ENCODE measurements around the gene PRR5.
"Not testable (repeated sequence)": the region's sequence is repeated elsewhere in the genome, so short reads cannot be mapped to it uniquely, and the experiment has no call there.

Gene PRR5

GRCh38 chr22:44701824-44702478, at the start of gene PRR5:
Gene PRR5 (plus strand): TSS chr22:44702204. CDS start chr22:44702475, 271 bp downstream.
- DNase-seq (ENCODE audit: low read depth in 4 of 4, low spot score in 1 of 4), result peak; percentile 45 to 64 (median 54)

GRCh38 chr22:44652866-44653265, 49.1 kb upstream of the PRR5 start:
- DNase-seq (ENCODE audit: low read depth in 4 of 4, low spot score in 1 of 4), result not testable (repeated sequence)

GRCh38 chr22:44658311-44658953, 43.6 kb upstream of the PRR5 start:
- DNase-seq (ENCODE audit: low read depth in 4 of 4, low spot score in 1 of 4), result no peak

- no peak for DNase-seq (ENCODE audit: low read depth in 4 of 4, low spot score in 1 of 4)
Measured at GRCh38 chr22:44659140-44659539, 42.9 kb upstream of the PRR5 start.

GRCh38 chr22:44660051-44660830, 41.8 kb upstream of the PRR5 start:
- no peak for DNase-seq (ENCODE audit: low read depth in 4 of 4, low spot score in 1 of 4)

- no peak for DNase-seq (ENCODE audit: low read depth in 4 of 4, low spot score in 1 of 4)
Measured at GRCh38 chr22:44661070-44661469, 40.9 kb upstream of the PRR5 start.

- DNase-seq (ENCODE audit: low read depth in 4 of 4, low spot score in 1 of 4), result no peak
Measured at GRCh38 chr22:44661659-44662569, 40.1 kb upstream of the PRR5 start.

- no peak for DNase-seq (ENCODE audit: low read depth in 4 of 4, low spot score in 1 of 4)
Measured at GRCh38 chr22:44663256-44663999, 38.6 kb upstream of the PRR5 start.

- no peak for DNase-seq (ENCODE audit: low read depth in 4 of 4, low spot score in 1 of 4)
Measured at GRCh38 chr22:44664149-44664548, 37.9 kb upstream of the PRR5 start.

GRCh38 chr22:44665115-44665514, 36.9 kb upstream of the PRR5 start:
- no peak for DNase-seq (ENCODE audit: low read depth in 4 of 4, low spot score in 1 of 4)

GRCh38 chr22:44666207-44666585, 35.8 kb upstream of the PRR5 start:
- DNase-seq (ENCODE audit: low read depth in 4 of 4, low spot score in 1 of 4), result no peak

GRCh38 chr22:44667276-44667675, 34.7 kb upstream of the PRR5 start:
- no peak for DNase-seq (ENCODE audit: low read depth in 4 of 4, low spot score in 1 of 4)

GRCh38 chr22:44667829-44668189, 34.2 kb upstream of the PRR5 start:
- DNase-seq (ENCODE audit: low read depth in 4 of 4, low spot score in 1 of 4), result no peak

GRCh38 chr22:44668190-44668885, 33.7 kb upstream of the PRR5 start:
- DNase-seq (ENCODE audit: low read depth in 4 of 4, low spot score in 1 of 4), result no peak

- no peak for DNase-seq (ENCODE audit: low read depth in 4 of 4, low spot score in 1 of 4)
Measured at GRCh38 chr22:44668886-44669521, 33.0 kb upstream of the PRR5 start.

- DNase-seq (ENCODE audit: low read depth in 4 of 4, low spot score in 1 of 4), result no peak
Measured at GRCh38 chr22:44669561-44669976, 32.4 kb upstream of the PRR5 start.

- no peak for DNase-seq (ENCODE audit: low read depth in 4 of 4, low spot score in 1 of 4)
Measured at GRCh38 chr22:44670220-44670988, 31.6 kb upstream of the PRR5 start.

- no peak for DNase-seq (ENCODE audit: low read depth in 4 of 4, low spot score in 1 of 4)
Measured at GRCh38 chr22:44671742-44672141, 30.3 kb upstream of the PRR5 start.

GRCh38 chr22:44672632-44673031, 29.4 kb upstream of the PRR5 start:
- DNase-seq (ENCODE audit: low read depth in 4 of 4, low spot score in 1 of 4), result no peak

All from stimulated activated CD4-positive, alpha-beta T cell treated with anti-CD3 and anti-CD28 coated beads, Interleukin-1b, Interleukin-23, amount 100 ng/mL, for 24 hours (primary cell).